SU-DHL-6 (cell line): Measurements from ENCODE around the gene KRTAP5-6.

Source experiments
- CTCF ChIP-seq: fragments of 200-600 bp; sonication (generic); IDR thresholded peaks from one replicate; pipeline ENCODE4 v1.5.1; 2017; ENCODE audit warnings: antibody characterized with exemption, mild to moderate bottlenecking, low read length, moderate library complexity; ENCODE audit not compliant: insufficient read depth, poor library complexity, severe bottlenecking
- EZH2phosphoT487 ChIP-seq: fragments of 200-600 bp; sonication (generic), shearing (Covaris generic); conservative IDR thresholded peaks from 2 replicates; pipeline ENCODE4 v1.6.1; 2018; ENCODE audit warnings: mild to moderate bottlenecking, antibody characterized with exemption, low read length, moderate library complexity, mixed read lengths

DNA sequence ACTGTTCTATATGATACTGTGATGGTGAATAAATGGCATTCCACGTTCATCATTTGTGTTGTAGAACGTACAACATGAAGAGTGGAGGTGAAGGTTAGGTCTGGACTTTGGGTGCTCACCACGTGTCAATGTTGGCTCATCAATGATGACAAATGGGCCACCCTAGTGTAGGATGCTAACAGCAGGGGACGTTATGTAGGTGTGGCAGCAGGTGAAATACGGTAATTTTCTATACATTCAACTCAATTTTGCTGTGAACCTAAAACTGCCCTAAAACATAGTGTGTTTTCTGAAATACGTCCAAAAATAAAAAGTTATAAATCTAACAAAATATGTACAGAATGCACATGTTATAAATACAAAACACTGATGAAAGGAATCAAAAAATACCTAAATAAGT is 6.2 kb downstream of the KRTAP5-6 start:
- TF ChIP-seq CTCF: no peak
- TF ChIP-seq EZH2phosphoT487: no peak
